Activated gamma-delta T cell treated with anti-CD3 and anti-CD28 coated beads, Interleukin-2, amount 50 U/mL, for 16 hours (primary cell): ENCODE results near the gene FLII.
"Not testable (repeated sequence)": the region's sequence is repeated elsewhere in the genome, so short reads cannot be mapped to it uniquely, and the experiment has no call there.

ENCODE experiments used
- DNase-seq: peaks from one replicate; pipeline ENCODE4 v3.0.0-alpha.2; 2020; ENCODE audit warnings: low read depth

The FLII gene

GRCh38 chr17:18258356-18259038 lies at the start of gene FLII:
FLII (minus strand) TSS chr17:18258738; CDS start chr17:18258690, 48 bp downstream.
- DNase-seq, result peak; percentile 38

GRCh38 chr17:18303206-18303605 lies 44.7 kb upstream of the FLII start:
- not testable (repeated sequence) for DNase-seq

- DNase-seq, result no peak
Observed at GRCh38 chr17:18300725-18301480, 42.4 kb upstream of the FLII start.

GRCh38 chr17:18298061-18298460 lies 39.5 kb upstream of the FLII start:
- not testable (repeated sequence) for DNase-seq

GRCh38 chr17:18291718-18292540 lies 33.4 kb upstream of the FLII start:
- DNase-seq, result no peak

GRCh38 chr17:18285296-18285695 lies 26.8 kb upstream of the FLII start:
- no peak for DNase-seq

- DNase-seq, result no peak
Observed at GRCh38 chr17:18281788-18282187, 23.2 kb upstream of the FLII start.

GRCh38 chr17:18280766-18281371 lies 22.3 kb upstream of the FLII start:
- DNase-seq, result no peak

GRCh38 chr17:18280249-18280648 lies 21.7 kb upstream of the FLII start:
- no peak for DNase-seq

- no peak for DNase-seq
Observed at GRCh38 chr17:18278867-18279266, 20.3 kb upstream of the FLII start.

- no peak for DNase-seq
Observed at GRCh38 chr17:18277076-18277475, 18.5 kb upstream of the FLII start.

GRCh38 chr17:18270046-18270931 lies 11.8 kb upstream of the FLII start:
- DNase-seq, result no peak

- no peak for DNase-seq
Observed at GRCh38 chr17:18267927-18268711, 9.6 kb upstream of the FLII start.

- DNase-seq, result no peak
Observed at GRCh38 chr17:18267366-18267765, 8.8 kb upstream of the FLII start.

GRCh38 chr17:18263885-18264682 lies 5.5 kb upstream of the FLII start:
- DNase-seq, result no peak

- DNase-seq, result no peak
Observed at GRCh38 chr17:18262641-18263040, 4.1 kb upstream of the FLII start.

- no peak for DNase-seq
Observed at GRCh38 chr17:18262111-18262510, 3.6 kb upstream of the FLII start.

- no peak for DNase-seq
Observed at GRCh38 chr17:18261659-18262058, 3.1 kb upstream of the FLII start.

GRCh38 chr17:18261146-18261515 lies 2.6 kb upstream of the FLII start:
- no peak for DNase-seq
